HG03025 (cell line): ENCODE measurements around the gene HIBCH.
A peak's percentile ranks its signal among the peaks of the same experiment; 100 is the strongest.
"Not testable (repeated sequence)": the region's sequence is repeated elsewhere in the genome, so short reads cannot be mapped to it uniquely, and the experiment has no call there.

Source experiments
- ATAC-seq: cut with Tn5 transposase; IDR thresholded peaks from one replicate; pipeline ENCODE4 v1.9.1; 2021; ENCODE audit warnings: mild to moderate bottlenecking, moderate library complexity; ENCODE audit not compliant: unreplicated experiment, low FRiP score

HIBCH gene, protein sequence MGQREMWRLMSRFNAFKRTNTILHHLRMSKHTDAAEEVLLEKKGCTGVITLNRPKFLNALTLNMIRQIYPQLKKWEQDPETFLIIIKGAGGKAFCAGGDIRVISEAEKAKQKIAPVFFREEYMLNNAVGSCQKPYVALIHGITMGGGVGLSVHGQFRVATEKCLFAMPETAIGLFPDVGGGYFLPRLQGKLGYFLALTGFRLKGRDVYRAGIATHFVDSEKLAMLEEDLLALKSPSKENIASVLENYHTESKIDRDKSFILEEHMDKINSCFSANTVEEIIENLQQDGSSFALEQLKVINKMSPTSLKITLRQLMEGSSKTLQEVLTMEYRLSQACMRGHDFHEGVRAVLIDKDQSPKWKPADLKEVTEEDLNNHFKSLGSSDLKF

GRCh38 chr2:190319555-190320498 lies at the start of gene HIBCH:
HIBCH (minus strand) TSS chr2:190319826; CDS start chr2:190319750, 76 bp downstream.
- peak; percentile 90 for ATAC-seq

DNA sequence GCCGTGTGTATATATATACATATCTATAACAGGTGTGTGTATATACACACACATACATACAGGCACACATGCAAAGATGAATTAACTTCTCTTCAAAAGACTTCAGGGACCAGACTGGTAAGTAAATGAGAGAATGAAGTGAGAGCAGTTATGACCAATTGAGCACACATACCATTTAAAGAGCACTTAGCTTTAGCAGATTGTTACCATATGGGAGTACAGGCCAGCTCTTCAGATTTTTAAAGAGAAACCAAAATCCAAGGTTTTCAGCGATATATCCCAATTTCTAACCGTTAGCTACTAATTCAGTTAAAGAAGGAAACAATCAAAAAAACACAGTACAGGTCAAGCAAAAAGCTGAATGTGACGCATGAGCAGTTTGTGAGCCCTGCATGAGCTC lies 47.5 kb upstream of the HIBCH start:
- ATAC-seq = no peak

- ATAC-seq = no peak
These were observed 46.7 kb upstream of the HIBCH start for GRCh38 chr2:190366248-190366753.

DNA sequence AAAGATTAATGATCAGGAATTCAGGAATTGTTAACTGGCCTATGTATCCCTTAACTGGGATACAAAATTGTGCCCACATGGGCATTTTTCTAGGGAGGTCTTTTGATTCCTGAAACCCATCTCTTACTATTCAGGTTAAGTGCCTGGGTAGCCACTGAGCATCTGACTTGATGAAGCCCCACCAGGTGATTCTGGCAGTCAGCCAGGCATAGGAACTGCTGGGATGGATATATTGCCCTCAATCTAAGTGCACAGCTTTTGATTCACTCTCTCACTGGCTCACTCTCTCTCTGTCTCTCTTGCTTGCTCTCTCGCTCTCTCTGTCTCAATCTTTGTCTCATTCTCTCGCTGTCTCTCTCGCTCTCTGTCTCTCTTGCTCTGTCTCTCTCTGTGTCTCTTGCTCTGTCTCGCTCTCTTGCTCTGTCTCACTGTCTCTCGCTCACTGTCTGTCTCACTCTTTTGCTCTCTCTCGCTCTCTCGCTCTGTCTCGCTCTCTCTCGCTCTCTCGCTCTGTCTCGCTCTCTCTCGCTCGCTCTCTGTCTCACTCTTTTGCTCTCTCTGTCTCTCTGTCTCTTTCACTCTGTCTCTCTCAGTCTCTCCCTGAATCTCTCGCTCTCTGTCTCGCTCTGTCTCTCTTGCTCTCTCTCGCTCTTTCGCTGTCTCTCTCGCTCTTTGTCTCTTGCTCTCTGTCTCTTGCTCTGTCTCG lies 46.0 kb upstream of the HIBCH start:
- no peak for ATAC-seq

DNA sequence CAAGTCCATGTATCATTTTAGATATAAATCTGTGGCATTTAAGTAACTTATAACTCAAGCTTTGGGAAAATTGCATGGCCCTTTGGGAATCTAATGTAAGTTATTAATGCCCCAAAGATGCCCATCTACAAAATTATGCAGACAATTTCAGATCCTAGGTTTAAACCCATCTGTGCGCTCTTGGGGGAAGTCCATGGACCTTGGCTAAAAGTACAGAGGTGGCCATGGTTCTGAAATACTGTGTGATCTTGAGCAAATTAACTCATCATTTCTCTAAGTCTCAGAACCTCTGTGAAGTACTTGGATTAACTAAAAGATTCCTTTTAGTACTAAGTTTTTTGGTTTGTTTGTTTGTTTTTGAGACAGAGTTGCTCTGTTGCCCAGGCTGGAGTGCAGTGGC lies 43.3 kb upstream of the HIBCH start:
- ATAC-seq = no peak

DNA sequence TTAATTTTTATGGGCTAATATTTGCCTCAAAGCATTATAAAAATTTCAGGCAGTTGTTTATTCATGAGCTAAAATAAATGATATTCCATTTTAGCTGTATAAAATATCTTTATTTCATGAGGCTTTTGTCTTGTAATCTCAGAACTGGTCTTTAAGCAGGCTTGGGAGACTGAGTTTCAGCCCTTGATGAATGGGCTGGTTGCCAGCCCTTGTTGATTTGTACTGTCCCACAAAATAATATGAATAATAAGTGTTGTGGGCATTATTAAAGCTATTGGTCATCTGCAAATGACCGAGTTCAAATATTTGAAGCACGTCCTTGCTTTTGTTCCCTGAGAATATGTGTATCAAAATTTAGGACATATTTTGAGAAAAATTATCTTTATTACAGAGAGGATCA lies 41.9 kb upstream of the HIBCH start:
- ATAC-seq = no peak

DNA sequence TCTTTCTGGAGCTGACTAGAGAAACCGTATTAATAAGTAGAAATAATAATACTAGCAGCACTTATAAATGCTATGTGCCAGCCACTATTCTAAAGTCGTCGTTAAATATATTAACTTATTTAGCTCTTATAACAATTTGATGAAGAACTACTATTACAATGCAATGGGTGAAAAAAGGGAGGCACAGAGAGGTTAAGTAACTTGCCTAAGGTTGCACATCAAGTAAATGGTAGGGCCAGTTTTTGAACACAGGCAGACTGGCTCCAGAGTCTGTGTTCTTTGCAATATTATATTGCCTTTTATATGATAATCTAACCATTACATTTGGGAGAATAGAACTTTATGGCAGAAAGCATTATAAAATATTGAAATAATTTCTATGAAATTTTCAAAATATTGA lies 41.3 kb upstream of the HIBCH start:
- no peak for ATAC-seq

DNA sequence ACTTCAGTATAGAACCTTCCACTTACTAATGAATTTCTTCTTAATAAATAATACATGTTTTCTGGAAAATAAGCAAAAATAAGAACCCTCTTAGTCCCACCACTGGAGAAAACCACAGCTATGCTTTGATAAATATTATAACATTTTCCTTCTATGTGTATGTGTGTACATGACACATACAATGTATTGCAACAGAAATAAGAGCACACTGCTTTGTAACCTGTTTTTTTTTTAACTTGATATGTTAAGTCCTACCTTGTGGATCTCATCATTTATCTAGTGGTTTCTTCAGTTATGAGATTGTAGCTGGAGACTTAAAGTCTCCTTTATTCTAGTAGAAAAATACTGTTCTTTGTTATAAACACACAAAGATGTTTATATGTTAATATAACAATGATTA lies 40.9 kb upstream of the HIBCH start:
- no peak for ATAC-seq

DNA sequence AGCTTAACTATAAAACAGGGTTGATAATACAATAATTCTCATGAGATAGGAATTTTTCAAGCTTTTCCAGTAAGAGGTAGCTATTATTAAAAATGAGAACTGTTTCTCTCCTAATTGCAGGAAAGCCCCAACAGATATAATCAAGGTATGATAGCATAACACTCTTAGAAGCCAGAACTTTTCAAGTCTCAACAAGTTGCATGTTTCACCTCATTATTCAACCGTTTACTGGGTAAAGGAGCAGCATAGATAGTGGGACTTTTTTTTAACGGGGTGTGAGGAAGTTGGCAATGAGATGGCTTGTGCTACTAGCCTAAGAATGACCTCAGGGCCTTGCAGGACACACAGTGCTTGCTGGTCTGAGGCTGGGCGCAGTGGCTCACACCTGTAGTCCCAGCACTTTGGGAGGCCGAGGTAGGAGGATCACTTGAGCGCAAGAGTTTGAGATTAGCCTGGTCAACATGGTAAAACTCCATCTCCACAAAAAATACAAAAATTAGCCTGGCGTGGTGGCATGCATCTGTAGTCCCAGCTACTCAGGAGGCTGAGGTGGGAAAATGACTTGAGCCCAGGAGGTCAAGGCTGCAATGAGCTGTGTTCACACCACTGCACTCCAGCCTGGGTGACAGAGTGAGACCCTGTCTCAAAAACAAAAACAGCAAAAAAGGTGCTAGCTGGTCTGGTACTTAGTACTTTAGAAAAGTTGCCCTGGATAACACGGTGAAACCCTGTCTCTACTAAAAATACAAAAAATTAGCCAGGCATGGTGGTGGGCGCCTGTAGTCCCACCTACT lies 39.2 kb upstream of the HIBCH start:
- not testable (repeated sequence) for ATAC-seq

DNA sequence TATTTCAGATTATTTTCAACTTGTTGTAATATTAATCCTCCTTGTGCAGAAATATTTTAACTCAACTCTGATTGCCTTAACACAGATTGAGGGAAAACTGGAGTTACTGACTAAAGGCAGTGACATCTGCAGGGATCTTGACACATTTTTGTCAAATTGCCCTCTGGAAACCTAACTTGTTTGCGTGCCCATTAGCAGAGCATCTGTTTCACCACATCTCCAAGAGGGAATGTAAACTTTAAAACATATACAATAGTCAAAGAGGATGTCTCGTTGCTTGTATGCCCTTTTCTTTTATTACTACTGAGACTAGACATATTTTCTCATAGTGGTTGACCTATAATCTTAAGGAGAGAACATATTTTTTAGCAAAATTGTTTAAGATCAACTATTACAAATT lies 38.0 kb upstream of the HIBCH start:
- no peak for ATAC-seq

GRCh38 chr2:190355968-190356644 lies 36.5 kb upstream of the HIBCH start:
- ATAC-seq = no peak

DNA sequence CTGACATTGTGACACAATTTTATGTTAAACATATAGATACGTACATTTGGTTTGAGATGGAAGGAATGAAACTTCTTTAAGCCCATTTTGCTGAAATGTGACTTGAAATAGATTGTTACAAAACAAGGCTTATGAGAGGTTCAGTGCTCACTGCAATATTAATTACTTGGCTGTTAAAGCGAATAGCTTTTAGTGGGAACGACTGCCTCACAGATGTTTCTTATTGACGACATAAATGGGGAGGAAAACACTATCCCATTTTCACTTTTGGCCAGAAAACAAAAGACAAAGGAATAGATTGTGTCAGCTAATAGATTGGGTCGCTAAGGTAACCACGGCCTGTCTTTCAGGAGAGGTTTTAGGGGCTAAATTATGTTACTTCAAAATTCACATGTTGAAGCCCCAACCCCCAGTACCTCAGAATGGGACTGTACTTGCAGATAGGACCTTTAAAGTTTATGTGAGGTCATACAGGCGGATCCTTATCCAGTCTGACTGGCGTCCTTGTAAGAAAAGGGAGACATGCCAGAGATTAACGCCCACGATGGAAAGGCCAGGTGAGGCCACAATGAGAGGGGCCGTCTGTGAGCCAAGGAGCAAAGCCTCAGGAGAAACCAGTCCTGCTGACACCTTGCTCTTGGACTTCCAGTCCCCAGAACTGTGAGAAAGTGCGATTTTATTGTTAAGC lies 34.5 kb upstream of the HIBCH start:
- ATAC-seq = no peak

GRCh38 chr2:190353537-190353899 lies 33.9 kb upstream of the HIBCH start:
- no peak for ATAC-seq

DNA sequence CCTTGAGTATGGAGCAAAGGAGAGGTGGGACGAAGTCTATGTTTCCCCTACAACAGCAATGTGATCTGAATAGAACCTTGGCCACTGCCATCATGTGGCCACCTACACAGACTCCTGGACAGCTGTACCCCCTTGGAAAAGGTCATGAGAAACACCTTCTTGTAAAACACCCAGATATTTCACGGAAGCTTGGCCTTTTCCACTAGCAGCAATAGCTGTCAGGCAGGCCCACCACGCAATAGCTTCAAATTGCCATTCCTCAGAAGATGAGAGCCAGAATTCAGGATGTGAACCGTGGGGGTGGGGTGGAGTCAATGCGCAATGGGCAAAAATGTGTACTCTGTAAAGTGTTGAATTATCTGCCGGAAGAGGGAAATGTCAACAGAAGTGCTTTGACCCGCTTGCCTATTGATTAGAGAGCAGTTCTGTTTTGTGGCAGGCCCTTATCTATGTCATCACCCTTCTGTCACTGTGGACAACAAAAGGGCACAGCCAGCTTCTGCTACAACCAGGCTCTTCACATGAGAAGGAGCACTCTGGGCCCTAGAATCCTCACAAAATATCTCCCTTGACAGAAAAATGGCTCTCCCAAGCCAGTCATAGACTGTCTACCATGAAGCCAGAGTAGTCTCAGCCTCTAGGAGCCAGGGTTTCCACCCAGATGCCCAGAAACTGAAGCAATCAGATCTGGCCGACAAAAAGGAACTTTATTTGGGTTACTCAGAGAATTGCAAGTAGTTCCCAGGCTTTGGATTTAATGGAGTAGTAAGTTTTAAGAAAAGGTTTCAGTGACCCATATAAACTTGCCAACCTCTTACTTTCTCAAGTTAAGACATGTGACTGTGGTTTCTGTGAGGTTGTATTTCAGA lies 33.3 kb upstream of the HIBCH start:
- no peak for ATAC-seq

- no peak for ATAC-seq
These were observed 32.3 kb upstream of the HIBCH start for GRCh38 chr2:190351955-190352354.

DNA sequence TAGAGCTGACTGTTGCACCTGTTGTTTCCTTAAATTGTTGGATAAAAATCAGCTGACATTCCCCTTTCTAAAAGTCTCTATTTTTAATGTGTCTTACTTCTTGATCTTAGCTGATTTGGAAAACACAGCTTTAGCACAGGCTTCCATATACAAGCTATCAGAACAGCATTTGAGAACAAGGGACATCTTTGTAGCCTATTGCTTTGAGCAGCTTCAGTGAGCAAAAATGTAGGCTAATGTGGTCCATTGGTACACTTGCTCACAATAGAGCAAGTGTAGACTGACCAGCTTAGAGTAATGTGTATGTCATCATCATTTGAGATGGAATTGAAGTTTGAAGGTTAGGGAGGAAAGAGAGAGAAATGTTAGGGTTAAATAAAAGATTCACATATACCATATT lies 30.7 kb upstream of the HIBCH start:
- ATAC-seq = no peak

- ATAC-seq = peak; percentile 53
These were observed 24.7 kb upstream of the HIBCH start for GRCh38 chr2:190344276-190344827.
